Liver (tissue), 9 donors: ENCODE measurements around the gene CLTC. TPM values are rescaled to one million over a fixed set of nuclear protein-coding genes. Genes with fewer than 3 reads are reported as not detected.

Experiments used
- DNase-seq: peaks from one replicate; pipeline ENCODE4 v3.0.0-alpha.2; 2017; ENCODE audit warnings: low spot score
- H3K27ac ChIP-seq, 2 donors: one replicate each; pipeline ENCODE4 v1.7.0; 2013; ENCODE audit warnings: inconsistent platforms in 2 of 2, low read length in 2 of 2, control low read depth in 1 of 2, low read depth in 1 of 2, mild to moderate bottlenecking in 1 of 2
- H3K27me3 ChIP-seq, 4 donors: one replicate each; pipeline versions ENCODE4 v1.6.1 to v1.7.0; 2013; ENCODE audit warnings: low read length in 3 of 4, inconsistent platforms in 1 of 4, mild to moderate bottlenecking in 1 of 4, moderate library complexity in 1 of 4; ENCODE audit not compliant: control insufficient read depth in 4 of 4, insufficient read depth in 4 of 4
- H3K36me3 ChIP-seq, 4 donors: one replicate each; pipeline versions ENCODE4 v1.6.1 to v1.7.0; 2013; ENCODE audit warnings: low read length in 3 of 4, mild to moderate bottlenecking in 3 of 4, low read depth in 1 of 4, moderate library complexity in 1 of 4; ENCODE audit not compliant: control insufficient read depth in 4 of 4, insufficient read depth in 3 of 4
- H3K4me1 ChIP-seq, 4 donors: one replicate each; pipeline versions ENCODE4 v1.6.1 to v1.7.0; 2013; ENCODE audit warnings: low read length in 3 of 4, mild to moderate bottlenecking in 3 of 4, moderate library complexity in 1 of 4; ENCODE audit not compliant: control insufficient read depth in 4 of 4, insufficient read depth in 4 of 4
- H3K4me3 ChIP-seq, 3 donors: one replicate each; pipeline versions ENCODE4 v1.6.1 to v1.7.0; 2013; ENCODE audit warnings: low read length in 3 of 3, control low read depth in 1 of 3, low read depth in 1 of 3, mild to moderate bottlenecking in 1 of 3
- H3K9ac ChIP-seq, 2 donors: one replicate each; pipeline ENCODE4 v1.7.0; 2013; ENCODE audit warnings: low read length in 2 of 2, mild to moderate bottlenecking in 2 of 2, moderate library complexity in 2 of 2, control low read depth in 1 of 2, low read depth in 1 of 2
- H3K9me3 ChIP-seq, 4 donors: one replicate each; pipeline versions ENCODE4 v1.6.1 to v1.7.0; 2013; ENCODE audit warnings: low read length in 3 of 4; ENCODE audit not compliant: control insufficient read depth in 4 of 4
- EGR1 ChIP-seq, 2 donors: IDR thresholded peaks; 2 replicates each; pipeline ENCODE4 v1.6.1; 2016 to 2018; ENCODE audit warnings: antibody characterized with exemption in 2 of 2, low read depth in 2 of 2
- GABPA ChIP-seq, 2 donors: IDR thresholded peaks in 1 of 2; conservative IDR thresholded peaks in 1 of 2; 2 replicates each; pipeline ENCODE4 v1.6.1; 2016; ENCODE audit warnings: antibody characterized with exemption in 2 of 2, mild to moderate bottlenecking in 1 of 2, moderate library complexity in 1 of 2
- JUND ChIP-seq, 2 donors: IDR thresholded peaks; 2 replicates each; pipeline ENCODE4 v1.6.1; 2016; ENCODE audit warnings: antibody characterized with exemption in 2 of 2
- NR2F2 ChIP-seq: IDR thresholded peaks from 2 replicates; pipeline ENCODE4 v1.6.1; 2016; ENCODE audit warnings: antibody characterized with exemption
- RAD21 ChIP-seq, 2 donors: IDR thresholded peaks; 2 replicates each; pipeline ENCODE4 v1.6.1; 2016; ENCODE audit warnings: antibody characterized with exemption in 2 of 2, mild to moderate bottlenecking in 2 of 2
- RXRA ChIP-seq, 2 donors: IDR thresholded peaks; 2 replicates each; pipeline ENCODE4 v1.6.1; 2017 to 2018; ENCODE audit warnings: antibody characterized with exemption in 2 of 2, mild to moderate bottlenecking in 1 of 2
- SP1 ChIP-seq: IDR thresholded peaks from 2 replicates; pipeline ENCODE4 v1.6.1; 2018; ENCODE audit warnings: antibody characterized with exemption, mild to moderate bottlenecking
- TAF1 ChIP-seq: conservative IDR thresholded peaks from 2 replicates; pipeline ENCODE4 v1.6.1; 2016; ENCODE audit warnings: antibody characterized with exemption, mild to moderate bottlenecking
- YY1 ChIP-seq: IDR thresholded peaks from 2 replicates; pipeline ENCODE4 v1.6.1; 2016; ENCODE audit warnings: antibody characterized with exemption, mild to moderate bottlenecking
- ZBTB33 ChIP-seq: IDR thresholded peaks from 2 replicates; pipeline ENCODE4 v1.6.1; 2016; ENCODE audit warnings: antibody characterized with exemption
- WGBS: extraction: QIAGEN DNeasy Blood & Tissue Kit; methylation state at CpG from one replicate; pipeline ENCODE4 v1.1.7; 2013; 5-methylcytosine and 5-hydroxymethylcytosine counted together
- polyA plus RNA-seq, 2 donors: library from polyadenylated mRNA; stranded (reverse) in 1 of 2; unstranded in 1 of 2; fragments of 200-250 nt in 1 of 2; fragments of >200 nt in 1 of 2; fragmentation: Nextera tagmentation in 1 of 2; extraction: Ambion mirVana in 1 of 2; gene quantifications; one replicate each; pipeline versions ENCODE4 v1.2.1 to v1.2.3, GENCODE V29; 2013 to 2015
- total RNA-seq, 2 donors: library from RNA; depleted of rRNA; stranded (reverse); fragments of >200 nt; gene quantifications; one replicate each; pipeline ENCODE4 v1.2.3, GENCODE V29; 2014
- TF ChIP-seq, protein P1 (sequence below): fragments of 150-350 bp; IDR thresholded peaks from 2 replicates; pipeline ENCODE4 v1.5.1; 2017; ENCODE audit warnings: improper control_type of control experiment, low read depth, low read length; ENCODE audit not compliant: missing input control
- TF ChIP-seq, protein P2 (sequence below): IDR thresholded peaks from 2 replicates; pipeline ENCODE4 v1.6.1; 2016; ENCODE audit warnings: antibody characterized with exemption
- TF ChIP-seq, protein P3 (sequence below): IDR thresholded peaks from 2 replicates; pipeline ENCODE4 v1.6.1; 2016; ENCODE audit warnings: antibody characterized with exemption, mild to moderate bottlenecking
- donor health status: healthy.
- donor health status: healthy.
- donor health status: healthy.
- donor health status: healthy.
- donor health status: healthy.

Gene CLTC
- total and polyA plus RNA-seq, 4 donors = 59.9 to 282 (median 172) TPM

DNA sequence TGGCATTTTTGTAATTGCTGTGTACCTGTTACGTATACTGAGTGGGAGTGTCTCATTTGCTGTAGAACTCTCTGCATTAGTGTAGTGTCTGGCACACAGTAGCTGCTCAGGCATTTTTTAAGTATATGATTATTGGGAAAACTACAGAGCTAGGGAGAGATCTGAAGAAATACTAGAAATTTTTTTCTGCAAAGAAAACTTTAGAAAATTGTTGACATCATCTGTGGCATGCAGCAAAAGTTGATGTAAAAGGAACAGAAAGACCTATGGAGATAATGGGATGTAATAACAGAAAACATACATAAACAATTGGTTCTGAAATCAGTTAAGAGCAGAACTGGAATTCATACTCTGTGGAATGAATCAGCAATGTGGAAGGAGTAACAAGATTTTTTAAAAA, 11.6 kb downstream of the CLTC start:
- no peak overlapping the region for H3K27ac ChIP-seq

GRCh38 chr17:59632398-59632797, 12.7 kb downstream of the CLTC start:
- H3K36me3 ChIP-seq = peaks cover 0 to 4% (median 1%) of the 10 kb centered on the region in 4 donors
- no peak for DNase-seq
- no peak overlapping the region for H3K9ac ChIP-seq
- no peak overlapping the region for H3K4me3 ChIP-seq
- H3K27ac ChIP-seq = no peak overlapping the region
- TF ChIP-seq, protein P1, sequence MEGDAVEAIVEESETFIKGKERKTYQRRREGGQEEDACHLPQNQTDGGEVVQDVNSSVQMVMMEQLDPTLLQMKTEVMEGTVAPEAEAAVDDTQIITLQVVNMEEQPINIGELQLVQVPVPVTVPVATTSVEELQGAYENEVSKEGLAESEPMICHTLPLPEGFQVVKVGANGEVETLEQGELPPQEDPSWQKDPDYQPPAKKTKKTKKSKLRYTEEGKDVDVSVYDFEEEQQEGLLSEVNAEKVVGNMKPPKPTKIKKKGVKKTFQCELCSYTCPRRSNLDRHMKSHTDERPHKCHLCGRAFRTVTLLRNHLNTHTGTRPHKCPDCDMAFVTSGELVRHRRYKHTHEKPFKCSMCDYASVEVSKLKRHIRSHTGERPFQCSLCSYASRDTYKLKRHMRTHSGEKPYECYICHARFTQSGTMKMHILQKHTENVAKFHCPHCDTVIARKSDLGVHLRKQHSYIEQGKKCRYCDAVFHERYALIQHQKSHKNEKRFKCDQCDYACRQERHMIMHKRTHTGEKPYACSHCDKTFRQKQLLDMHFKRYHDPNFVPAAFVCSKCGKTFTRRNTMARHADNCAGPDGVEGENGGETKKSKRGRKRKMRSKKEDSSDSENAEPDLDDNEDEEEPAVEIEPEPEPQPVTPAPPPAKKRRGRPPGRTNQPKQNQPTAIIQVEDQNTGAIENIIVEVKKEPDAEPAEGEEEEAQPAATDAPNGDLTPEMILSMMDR = no peak
- TF ChIP-seq GABPA (IDR thresholded peaks at IDR 0.05 in 1 of 2, conservative IDR thresholded peaks at IDR 0.05 in 1 of 2) (no peak), SP1 (no peak), YY1 (no peak), RXRA (IDR thresholded peaks at IDR 0.05) (no peak), RAD21 (IDR thresholded peaks at IDR 0.05) (no peak), TAF1 (no peak)
- TF ChIP-seq, protein P2, sequence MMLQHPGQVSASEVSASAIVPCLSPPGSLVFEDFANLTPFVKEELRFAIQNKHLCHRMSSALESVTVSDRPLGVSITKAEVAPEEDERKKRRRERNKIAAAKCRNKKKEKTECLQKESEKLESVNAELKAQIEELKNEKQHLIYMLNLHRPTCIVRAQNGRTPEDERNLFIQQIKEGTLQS = no peak
- no peaks in the 10 kb centered on the region for H3K27me3 ChIP-seq
- no peaks in the 10 kb centered on the region for H3K9me3 ChIP-seq
- peaks cover 16 to 26% (median 22%) of the 10 kb centered on the region in 4 donors for H3K4me1 ChIP-seq
- WGBS = 75% methylated on average over 6 of the region's 6 CpGs

More for the DNA sequence above, 11.6 kb downstream of the CLTC start:
- no peaks in the 10 kb centered on the region for H3K9me3 ChIP-seq
- no peak overlapping the region for H3K4me3 ChIP-seq
- H3K9ac ChIP-seq = no peak overlapping the region
- TF ChIP-seq TAF1 = no peak
- no peak for TF ChIP-seq GABPA (IDR thresholded peaks at IDR 0.05 in 1 of 2, conservative IDR thresholded peaks at IDR 0.05 in 1 of 2)
- no peak for TF ChIP-seq RAD21 (IDR thresholded peaks at IDR 0.05)
- no peak for TF ChIP-seq JUND (IDR thresholded peaks at IDR 0.05)
- TF ChIP-seq, protein P3, sequence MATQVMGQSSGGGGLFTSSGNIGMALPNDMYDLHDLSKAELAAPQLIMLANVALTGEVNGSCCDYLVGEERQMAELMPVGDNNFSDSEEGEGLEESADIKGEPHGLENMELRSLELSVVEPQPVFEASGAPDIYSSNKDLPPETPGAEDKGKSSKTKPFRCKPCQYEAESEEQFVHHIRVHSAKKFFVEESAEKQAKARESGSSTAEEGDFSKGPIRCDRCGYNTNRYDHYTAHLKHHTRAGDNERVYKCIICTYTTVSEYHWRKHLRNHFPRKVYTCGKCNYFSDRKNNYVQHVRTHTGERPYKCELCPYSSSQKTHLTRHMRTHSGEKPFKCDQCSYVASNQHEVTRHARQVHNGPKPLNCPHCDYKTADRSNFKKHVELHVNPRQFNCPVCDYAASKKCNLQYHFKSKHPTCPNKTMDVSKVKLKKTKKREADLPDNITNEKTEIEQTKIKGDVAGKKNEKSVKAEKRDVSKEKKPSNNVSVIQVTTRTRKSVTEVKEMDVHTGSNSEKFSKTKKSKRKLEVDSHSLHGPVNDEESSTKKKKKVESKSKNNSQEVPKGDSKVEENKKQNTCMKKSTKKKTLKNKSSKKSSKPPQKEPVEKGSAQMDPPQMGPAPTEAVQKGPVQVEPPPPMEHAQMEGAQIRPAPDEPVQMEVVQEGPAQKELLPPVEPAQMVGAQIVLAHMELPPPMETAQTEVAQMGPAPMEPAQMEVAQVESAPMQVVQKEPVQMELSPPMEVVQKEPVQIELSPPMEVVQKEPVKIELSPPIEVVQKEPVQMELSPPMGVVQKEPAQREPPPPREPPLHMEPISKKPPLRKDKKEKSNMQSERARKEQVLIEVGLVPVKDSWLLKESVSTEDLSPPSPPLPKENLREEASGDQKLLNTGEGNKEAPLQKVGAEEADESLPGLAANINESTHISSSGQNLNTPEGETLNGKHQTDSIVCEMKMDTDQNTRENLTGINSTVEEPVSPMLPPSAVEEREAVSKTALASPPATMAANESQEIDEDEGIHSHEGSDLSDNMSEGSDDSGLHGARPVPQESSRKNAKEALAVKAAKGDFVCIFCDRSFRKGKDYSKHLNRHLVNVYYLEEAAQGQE = no peak
- TF ChIP-seq, protein P1 = no peak
- no peak for TF ChIP-seq EGR1 (IDR thresholded peaks at IDR 0.05; ENCODE audit: low read depth in 2 of 2)
- TF ChIP-seq NR2F2 = no peak
- no peak for TF ChIP-seq RXRA (IDR thresholded peaks at IDR 0.05)
- TF ChIP-seq ZBTB33 = no peak
- TF ChIP-seq SP1 = no peak
- no peaks in the 10 kb centered on the region for H3K27me3 ChIP-seq
- peaks cover 0 to 4% (median 1%) of the 10 kb centered on the region in 4 donors for H3K36me3 ChIP-seq
- WGBS = 93% methylated on average over 1 of the region's 1 CpG
- DNase-seq = no peak
- H3K4me1 ChIP-seq = peaks cover 22 to 37% (median 30%) of the 10 kb centered on the region in 4 donors
